ENCODE measurements around the gene ACAD11.

GRCh38 chr3:132537297-132537696 lies 122.3 kb downstream of the ACAD11 start:
- TF ChIP-seq CTCF (IDR thresholded peaks at IDR 0.05) (no peak), ZMAT4 (CRISPR knock-in tag; IDR thresholded peaks at IDR 0.05) (no peak)

All from WTC11 (cell line).